IMR-90 (cell line): Measurements from ENCODE around the gene DLGAP4. TPM values are rescaled to one million over a fixed set of nuclear protein-coding genes. Genes with fewer than 3 reads are reported as not detected.

Experiments
- ATAC-seq: fragments of 200-7000 bp; cut with Tn5 transposase; 2 replicates; pipeline ENCODE4 v1.9.1; 2020; ENCODE audit warnings: low read depth, mild to moderate bottlenecking, moderate library complexity
- BruUV-seq: library from RNA; stranded (reverse); fragments of 400-500 nt; replicated peaks from 2 replicates; lab custom pipeline; 2021; lab: Mats Ljungman, UMichigan
- CTCF ChIA-PET: fragments of 300-600 bp; formaldehyde crosslinking; extraction: SDS; loops from one replicate; lab custom pipeline; 2021; ENCODE audit warnings: antibody characterized with exemption; lab: Yijun Ruan, JAX
- POLR2A ChIA-PET: fragments of 300-600 bp; sonication (Branson Sonifier 250); formaldehyde crosslinking; loops from one replicate; lab custom pipeline; 2022; ENCODE audit warnings: antibody characterized with exemption; ENCODE audit not compliant: unreplicated experiment; lab: Charles Lee
- DNase-seq: peaks from one replicate; pipeline ENCODE4 v3.0.0; 2013
- H2AFZ ChIP-seq: replicated peaks from 2 replicates; pipeline ENCODE3; 2013; ENCODE audit warnings: low read length, mild to moderate bottlenecking; ENCODE audit not compliant: poor library complexity
- H2AK5ac ChIP-seq: 2 replicates; pipeline ENCODE4 v1.6.1; 2013; ENCODE audit warnings: low read depth, low read length, inconsistent platforms
- H2AK9ac ChIP-seq: replicated peaks from 2 replicates; pipeline ENCODE3; 2013; ENCODE audit warnings: mild to moderate bottlenecking, low read depth, low read length, moderate library complexity; ENCODE audit not compliant: poor library complexity
- H2BK120ac ChIP-seq: 2 replicates; pipeline ENCODE4 v1.6.1; 2013; ENCODE audit warnings: low read depth, low read length, inconsistent platforms
- H2BK15ac ChIP-seq: 3 replicates; pipeline ENCODE4 v1.6.1; 2013; ENCODE audit warnings: low read depth, low read length, inconsistent platforms
- H2BK20ac ChIP-seq: 2 replicates; pipeline ENCODE4 v1.6.1; 2013; ENCODE audit warnings: low read depth, mild to moderate bottlenecking, inconsistent platforms, low read length, moderate library complexity
- H2BK5ac ChIP-seq: 2 replicates; pipeline ENCODE4 v1.6.1; 2013; ENCODE audit warnings: mild to moderate bottlenecking, low read depth, low read length, inconsistent platforms; ENCODE audit not compliant: poor library complexity, severe bottlenecking
- H3K14ac ChIP-seq: replicated peaks from 2 replicates; pipeline ENCODE4 v1.6.1; 2013; ENCODE audit warnings: low read depth, low read length, inconsistent platforms
- H3K18ac ChIP-seq: 2 replicates; pipeline ENCODE4 v1.6.1; 2013; ENCODE audit warnings: low read depth, low read length, control low read depth
- H3K23ac ChIP-seq: 2 replicates; pipeline ENCODE4 v1.6.1; 2013; ENCODE audit warnings: low read depth, low read length, inconsistent platforms
- H3K27ac ChIP-seq: 2 replicates; pipeline ENCODE4 v1.5.1; 2013; ENCODE audit warnings: mild to moderate bottlenecking, control low read depth, low read length; ENCODE audit not compliant: insufficient read depth
- H3K27me3 ChIP-seq: 2 replicates; pipeline ENCODE4 v1.6.1; 2013; ENCODE audit warnings: low read length; ENCODE audit not compliant: control insufficient read depth, insufficient read depth
- H3K36me3 ChIP-seq: 2 replicates; pipeline ENCODE4 v1.6.1; 2013; ENCODE audit warnings: low read length, mixed read lengths; ENCODE audit not compliant: control insufficient read depth, insufficient read depth
- H3K4ac ChIP-seq: 2 replicates; pipeline ENCODE4 v1.6.1; 2013; ENCODE audit warnings: low read depth, low read length, inconsistent platforms
- H3K4me1 ChIP-seq: 2 replicates; pipeline ENCODE4 v1.6.1; 2013; ENCODE audit warnings: low read length, mixed read lengths; ENCODE audit not compliant: control insufficient read depth, insufficient read depth
- H3K4me2 ChIP-seq: 2 replicates; pipeline ENCODE4 v1.6.1; 2013; ENCODE audit warnings: low read depth, mild to moderate bottlenecking, control low read depth, low read length, moderate library complexity
- H3K4me3 ChIP-seq: 2 replicates; pipeline ENCODE4 v1.5.1; 2013; ENCODE audit warnings: low read depth, mild to moderate bottlenecking, control low read depth, low read length, moderate library complexity; ENCODE audit not compliant: insufficient read depth
- H3K56ac ChIP-seq: 2 replicates; pipeline ENCODE4 v1.6.1; 2013; ENCODE audit warnings: low read length, inconsistent platforms; ENCODE audit not compliant: insufficient read depth; ENCODE audit errors: extremely low read depth
- H3K79me1 ChIP-seq, 2 experiments: 2 replicates each; pipeline ENCODE4 v1.6.1; 2013; ENCODE audit warnings: low read length in 2 of 2, inconsistent platforms in 1 of 2, low read depth in 1 of 2
- H3K9ac ChIP-seq: 2 replicates; pipeline ENCODE4 v1.6.1; 2013; ENCODE audit warnings: low read depth, low read length, control low read depth
- H3K9me1 ChIP-seq: 2 replicates; pipeline ENCODE4 v1.6.1; 2013; ENCODE audit warnings: low read length, inconsistent platforms; ENCODE audit not compliant: insufficient read depth
- H3K9me3 ChIP-seq: 2 replicates; pipeline ENCODE4 v1.6.1; 2013; ENCODE audit warnings: low read length; ENCODE audit not compliant: control insufficient read depth, insufficient read depth
- H4K20me1 ChIP-seq: 2 replicates; pipeline ENCODE4 v1.6.1; 2013; ENCODE audit warnings: low read length, inconsistent platforms; ENCODE audit not compliant: insufficient read depth
- H4K5ac ChIP-seq: 2 replicates; pipeline ENCODE4 v1.6.1; 2013; ENCODE audit warnings: mild to moderate bottlenecking, low read depth, low read length, control low read depth
- H4K8ac ChIP-seq, 2 experiments: 2 replicates each; pipeline ENCODE4 v1.6.1; 2013; ENCODE audit warnings: low read depth in 2 of 2, low read length in 2 of 2, control low read depth in 1 of 2, inconsistent platforms in 1 of 2
- H4K91ac ChIP-seq: 2 replicates; pipeline ENCODE4 v1.6.1; 2013; ENCODE audit warnings: low read depth, low read length, inconsistent platforms; ENCODE audit not compliant: insufficient read depth
- CHD1 ChIP-seq: IDR thresholded peaks from 2 replicates; pipeline ENCODE4 v1.6.1; 2012; ENCODE audit warnings: low read depth, low read length, improper control_type of control experiment
- POLR2A ChIP-seq: IDR thresholded peaks from 2 replicates; pipeline ENCODE4 v1.6.1; 2012; ENCODE audit warnings: mild to moderate bottlenecking, low read depth, low read length
- WGBS, 2 experiments: methylation state at CpG; one replicate each; pipeline versions ENCODE4 v1.1.5 to v1.1.7; 2013; ENCODE audit warnings: missing lambda C conversion rate in 2 of 2; ENCODE audit not compliant: insufficient read length in 1 of 2; ENCODE audit errors: extremely low coverage in 2 of 2; 5-methylcytosine and 5-hydroxymethylcytosine counted together
- dilution Hi-C: fragments of 300-500 bp; cut with HindIII; formaldehyde crosslinking; loops from one replicate; pipeline ENCODE4 v1.14.3; 2018; ENCODE audit warnings: low sequenced_read_pairs; ENCODE audit not compliant: unreplicated experiment
- in situ Hi-C: fragments of 300-500 bp; cut with MboI; formaldehyde crosslinking; loops from 3 replicates; pipeline ENCODE4 v1.14.3; 2019; ENCODE audit warnings: low sequenced_read_pairs, inconsistent platforms, mixed read lengths
- intact Hi-C: fragments of 100-400 bp; cut with micrococcal nuclease; formaldehyde crosslinking; loops from 2 replicates; pipeline ENCODE4 v1.10.0; 2022
- polyA plus RNA-seq, 3 experiments: library from polyadenylated mRNA; depleted of rRNA; stranded (reverse); fragments of >200 nt; gene quantifications; 2 replicates each; pipeline ENCODE4 v1.2.3, GENCODE V29; 2012; ENCODE audit warnings: low replicate concordance in 1 of 3
- total RNA-seq: library from RNA; depleted of rRNA; stranded (reverse); fragments of >200 nt; gene quantifications from 2 replicates; pipeline ENCODE4 v1.2.3, GENCODE V29; 2012
- TF ChIP-seq, protein P1 (sequence below): fragments of 150-350 bp; IDR thresholded peaks from 2 replicates; pipeline ENCODE4 v1.6.1; 2017; ENCODE audit warnings: mild to moderate bottlenecking, antibody characterized with exemption, low read length, low read depth

The DLGAP4 gene
- total and polyA plus RNA-seq, 2 of the 4 experiments (the other 2 are of a cell fraction) = 32.3 to 73.2 TPM

DNA sequence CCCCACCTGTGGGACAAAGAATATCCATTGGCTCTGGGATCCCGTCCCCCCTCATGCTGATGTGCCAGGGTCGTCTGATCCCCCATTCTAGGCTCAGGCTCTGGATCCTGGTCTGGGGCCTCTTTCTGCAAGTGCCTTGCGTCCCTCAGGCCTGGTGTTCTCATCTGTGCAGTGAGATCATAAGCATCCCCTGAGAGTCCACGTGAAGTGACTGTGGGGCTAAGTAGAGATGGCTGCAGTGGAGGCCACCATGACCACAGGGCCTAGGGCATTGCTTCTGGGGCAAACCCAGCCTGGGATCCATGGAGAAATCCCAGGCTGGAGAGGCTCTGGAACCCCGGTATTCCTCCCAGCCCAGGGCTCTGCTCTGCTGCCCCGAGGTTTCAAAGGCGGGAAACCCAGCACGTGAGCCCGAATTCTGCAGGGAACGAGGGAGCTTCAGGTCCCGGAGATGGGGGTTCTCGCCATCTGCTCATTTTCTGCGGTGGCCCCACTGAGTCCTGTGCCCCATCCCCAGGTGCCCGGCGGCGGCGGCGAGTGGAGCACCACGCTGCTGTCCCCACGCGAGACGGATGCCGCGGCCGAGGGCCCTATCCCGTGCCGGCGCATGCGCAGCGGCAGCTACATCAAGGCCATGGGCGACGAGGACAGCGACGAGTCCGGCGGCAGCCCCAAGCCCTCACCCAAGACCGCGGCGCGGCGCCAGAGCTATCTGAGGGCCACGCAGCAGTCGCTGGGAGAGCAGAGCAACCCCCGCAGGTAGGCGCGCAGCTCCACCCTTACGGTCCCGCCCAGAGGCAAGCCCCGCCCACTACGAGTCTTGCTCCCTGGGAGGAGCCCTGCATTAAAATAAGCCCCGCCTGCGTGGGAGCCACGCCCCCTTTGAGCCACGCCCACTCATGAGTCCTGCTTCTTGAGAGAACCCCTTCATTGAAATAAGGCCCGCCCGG, 129.7 kb downstream of the DLGAP4 start:
- Histone ChIP-seq H3K79me1 (no peaks in the 10 kb centered on the region), H2AK5ac (no peak overlapping the region), H4K20me1 (no peaks in the 10 kb centered on the region), H3K9me3 (no peaks in the 10 kb centered on the region), H3K18ac (no peak overlapping the region), H3K4ac (no peak overlapping the region), H3K9ac (no peak overlapping the region), H4K91ac (no peak overlapping the region), H3K4me1 (no peaks in the 10 kb centered on the region), H2AFZ (peak overlapping the region; percentile 92), H3K23ac (no peak overlapping the region), H3K27ac (no peak overlapping the region), H2BK5ac (no peak overlapping the region), H3K4me3 (peak overlapping the region; percentile 46), H3K9me1 (no peaks in the 10 kb centered on the region), H2BK20ac (no peak overlapping the region), H2BK15ac (no peak overlapping the region), H3K14ac (no peak overlapping the region), H2AK9ac (no peak overlapping the region), H4K5ac (no peak overlapping the region), H3K36me3 (no peaks in the 10 kb centered on the region), H4K8ac (peak overlapping the region in 1 of 2 experiments; percentile 60; a peak in 1 of 4 replicates), H3K4me2 (peak overlapping the region; percentile 78), H2BK120ac (no peak overlapping the region), H3K56ac (no peak overlapping the region), H3K27me3 (peaks cover 30% of the 10 kb centered on the region)
- peak; percentile 76 for ATAC-seq
- BruUV-seq = no TSS peak
- dilution Hi-C loops = no loop called here
- intact Hi-C loops = loop anchor here (5.0 kb wide), 1 partner anchor 439 kb away; no protein-coding TSS in a partner anchor
- in situ Hi-C loops = loop anchor here (25.0 kb wide), 1 partner anchor 449 kb away; no protein-coding TSS in a partner anchor
- WGBS, 2 experiments = 35% methylated on average over 21 of the region's 56 CpGs; no CpG with 5 or more reads in 1 of the 2 experiments
- DNase-seq = peak; percentile 21
- no peak for TF ChIP-seq POLR2A
- TF ChIP-seq, protein P1, sequence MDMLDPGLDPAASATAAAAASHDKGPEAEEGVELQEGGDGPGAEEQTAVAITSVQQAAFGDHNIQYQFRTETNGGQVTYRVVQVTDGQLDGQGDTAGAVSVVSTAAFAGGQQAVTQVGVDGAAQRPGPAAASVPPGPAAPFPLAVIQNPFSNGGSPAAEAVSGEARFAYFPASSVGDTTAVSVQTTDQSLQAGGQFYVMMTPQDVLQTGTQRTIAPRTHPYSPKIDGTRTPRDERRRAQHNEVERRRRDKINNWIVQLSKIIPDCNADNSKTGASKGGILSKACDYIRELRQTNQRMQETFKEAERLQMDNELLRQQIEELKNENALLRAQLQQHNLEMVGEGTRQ = no peak
- TF ChIP-seq CHD1 = no peak
- ChIA-PET CTCF (no interaction called here), POLR2A (no interaction called here)
